NCI-H748 treated with DMSO at 0.1 percent for 48 hours (cell line): ENCODE data around the gene ROR2.

Source experiments
- DNase-seq: peaks from one replicate; lab custom pipeline; 2025; lab: John Stamatoyannopoulos, UW

Gene ROR2

DNA sequence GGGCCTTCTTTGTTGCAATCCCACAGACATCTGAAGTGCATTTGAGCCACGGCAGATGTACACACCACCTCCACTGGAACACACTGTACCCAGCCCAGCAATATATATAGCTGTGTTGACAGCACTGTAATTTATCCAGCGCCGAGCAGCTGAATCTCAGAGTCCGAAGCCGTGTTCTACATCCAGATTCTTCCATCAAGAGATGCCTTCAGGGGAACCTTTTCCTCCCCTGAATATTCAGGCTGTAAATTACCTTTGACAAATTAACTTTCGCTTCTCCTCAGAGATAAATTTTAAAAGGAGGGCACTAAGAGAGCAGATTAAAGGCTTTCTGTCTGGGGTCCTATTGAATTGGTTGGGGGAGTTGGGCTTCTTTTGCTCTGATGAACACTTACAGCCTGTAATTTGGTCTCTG lies 76.4 kb downstream of the ROR2 start:
- no peak for DNase-seq

DNA sequence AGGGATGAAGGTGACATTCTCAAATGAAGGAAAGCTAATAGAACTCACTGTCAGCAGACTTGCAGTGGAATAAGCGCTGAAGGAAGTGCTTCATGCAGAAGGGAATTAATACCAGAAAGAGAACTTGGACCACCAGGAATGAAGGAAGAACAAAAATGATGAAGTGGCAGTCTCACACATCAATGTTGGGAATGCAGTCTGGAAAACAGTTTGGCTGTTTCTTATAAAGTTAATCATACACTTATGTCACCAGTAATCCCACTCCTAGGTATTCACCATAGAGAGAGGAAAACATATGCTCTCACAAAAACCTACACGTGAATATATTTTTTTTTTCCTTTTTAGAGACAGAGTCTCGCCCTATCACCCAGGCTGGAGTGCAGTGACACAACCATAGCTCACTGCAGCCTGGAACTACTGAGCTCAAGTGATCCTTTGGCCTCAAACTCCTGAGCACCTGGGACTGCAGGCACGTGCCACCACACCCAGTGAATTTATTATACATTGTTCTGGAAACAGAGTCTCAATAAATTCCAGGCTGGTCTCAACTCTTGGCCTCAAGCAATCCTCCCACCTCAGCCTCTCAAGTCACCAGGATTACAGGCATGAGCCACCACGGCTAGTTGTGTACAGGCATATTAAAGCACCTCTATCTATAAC lies 81.2 kb downstream of the ROR2 start:
- DNase-seq = no peak

DNA sequence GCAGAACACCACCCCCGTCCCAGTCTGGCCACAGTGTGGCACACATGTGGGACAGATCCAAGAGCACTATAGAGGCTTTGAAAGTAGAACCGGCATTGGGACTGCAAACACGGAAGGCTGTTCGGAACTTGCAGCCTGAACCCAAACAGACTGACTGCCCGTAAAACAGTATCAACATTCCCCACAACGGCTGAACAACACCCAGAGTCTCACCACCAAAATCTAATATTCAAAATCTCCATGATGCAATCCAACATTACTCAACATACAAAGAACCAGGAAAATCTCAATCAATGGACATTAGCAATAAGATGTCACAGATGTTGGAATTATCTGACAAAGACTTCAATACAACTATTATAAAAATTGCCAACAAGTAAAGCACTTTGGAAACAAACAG lies 82.3 kb downstream of the ROR2 start:
- no peak for DNase-seq

DNA sequence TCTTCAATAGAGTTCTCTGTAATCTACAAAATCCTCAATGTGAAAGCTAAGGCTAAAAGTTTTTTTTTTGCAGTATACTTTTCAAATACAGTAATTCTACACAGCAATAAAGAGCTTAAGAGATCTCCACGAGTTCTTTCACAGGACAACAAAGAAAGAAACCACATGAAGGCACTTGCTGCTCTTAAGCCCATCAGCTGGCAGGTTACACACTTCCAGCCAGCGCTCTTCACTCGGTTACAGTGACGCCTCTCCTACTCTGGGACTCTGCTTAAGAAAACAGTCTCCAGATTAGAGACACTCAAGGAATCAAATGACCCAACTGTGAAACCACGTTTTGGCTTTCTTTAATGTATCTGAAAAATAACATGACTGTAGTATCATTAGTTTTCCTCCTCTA lies 85.0 kb downstream of the ROR2 start:
- no peak for DNase-seq

DNA sequence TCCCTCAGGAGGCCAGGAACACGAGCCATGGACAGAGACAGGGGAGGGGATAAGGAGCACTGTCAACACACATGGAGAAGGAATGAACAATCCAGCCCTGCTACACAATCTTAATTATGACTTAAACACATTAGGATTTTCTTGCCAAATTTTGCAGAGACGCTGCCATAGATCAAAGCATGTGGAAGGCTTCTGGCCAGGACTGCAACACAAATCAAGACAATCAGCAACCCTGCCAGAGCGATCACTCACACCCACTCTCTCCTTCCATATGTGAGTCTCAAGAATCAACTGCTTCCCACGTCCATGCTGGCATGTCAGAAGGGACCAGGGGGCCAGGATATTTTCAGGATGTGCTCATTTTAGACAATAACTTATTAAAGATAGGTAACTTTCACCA lies 85.6 kb downstream of the ROR2 start:
- DNase-seq = no peak

DNA sequence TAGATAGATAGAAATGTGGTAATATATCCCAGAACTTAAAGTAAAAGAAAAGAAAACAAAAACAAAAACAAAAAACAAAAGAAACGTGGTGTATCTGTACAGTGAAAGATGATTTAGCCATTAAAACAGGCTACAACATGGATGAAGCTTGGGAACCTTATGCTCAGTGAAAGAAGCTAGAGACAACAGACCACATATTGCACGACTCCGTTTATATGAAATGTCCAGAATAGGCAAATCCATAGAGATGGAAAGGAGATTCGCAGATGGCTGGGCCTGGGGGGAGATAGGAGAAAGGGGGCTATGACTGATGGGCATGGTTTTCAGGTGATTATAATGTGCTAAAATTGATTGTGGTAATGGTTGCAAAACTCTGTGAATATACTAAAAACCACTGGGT lies 86.6 kb downstream of the ROR2 start:
- DNase-seq = no peak

DNA sequence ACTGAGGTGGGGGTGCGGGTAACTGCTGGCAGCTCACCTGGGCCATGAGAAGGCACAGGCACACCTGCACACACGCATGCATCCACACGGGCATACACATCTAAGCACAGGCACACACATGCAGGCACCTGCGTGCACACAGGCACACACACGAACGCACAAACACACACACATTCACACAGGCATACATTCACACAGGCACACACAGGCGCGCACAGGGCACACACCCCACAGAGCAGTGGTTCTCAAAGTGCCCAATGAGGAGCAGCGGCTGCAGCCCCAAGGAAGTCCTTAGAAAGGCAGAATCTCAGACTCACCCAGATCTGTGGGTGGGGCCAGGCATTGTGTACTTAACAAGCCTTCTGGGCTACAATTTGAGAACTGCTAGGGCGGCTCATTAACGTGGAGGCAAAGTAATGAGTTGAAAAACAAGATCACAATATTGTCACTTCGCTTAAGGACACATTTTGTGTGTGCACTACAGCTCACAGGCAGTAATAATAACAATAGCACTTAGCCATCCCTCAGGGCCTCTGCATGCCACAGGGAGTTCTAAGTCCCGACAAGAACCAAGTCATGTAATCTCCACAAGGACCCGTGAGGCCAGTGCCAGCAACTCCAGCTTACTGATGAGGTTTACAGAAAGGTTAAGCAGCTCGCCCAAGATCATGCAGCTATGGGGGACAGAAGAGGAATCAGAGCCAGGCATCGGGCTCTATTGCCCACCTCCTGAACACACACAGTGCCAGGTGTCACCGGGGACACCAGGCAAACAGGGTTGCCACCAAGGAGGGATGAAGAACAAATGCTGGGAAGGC lies 91.6 kb downstream of the ROR2 start:
- no peak for DNase-seq

DNA sequence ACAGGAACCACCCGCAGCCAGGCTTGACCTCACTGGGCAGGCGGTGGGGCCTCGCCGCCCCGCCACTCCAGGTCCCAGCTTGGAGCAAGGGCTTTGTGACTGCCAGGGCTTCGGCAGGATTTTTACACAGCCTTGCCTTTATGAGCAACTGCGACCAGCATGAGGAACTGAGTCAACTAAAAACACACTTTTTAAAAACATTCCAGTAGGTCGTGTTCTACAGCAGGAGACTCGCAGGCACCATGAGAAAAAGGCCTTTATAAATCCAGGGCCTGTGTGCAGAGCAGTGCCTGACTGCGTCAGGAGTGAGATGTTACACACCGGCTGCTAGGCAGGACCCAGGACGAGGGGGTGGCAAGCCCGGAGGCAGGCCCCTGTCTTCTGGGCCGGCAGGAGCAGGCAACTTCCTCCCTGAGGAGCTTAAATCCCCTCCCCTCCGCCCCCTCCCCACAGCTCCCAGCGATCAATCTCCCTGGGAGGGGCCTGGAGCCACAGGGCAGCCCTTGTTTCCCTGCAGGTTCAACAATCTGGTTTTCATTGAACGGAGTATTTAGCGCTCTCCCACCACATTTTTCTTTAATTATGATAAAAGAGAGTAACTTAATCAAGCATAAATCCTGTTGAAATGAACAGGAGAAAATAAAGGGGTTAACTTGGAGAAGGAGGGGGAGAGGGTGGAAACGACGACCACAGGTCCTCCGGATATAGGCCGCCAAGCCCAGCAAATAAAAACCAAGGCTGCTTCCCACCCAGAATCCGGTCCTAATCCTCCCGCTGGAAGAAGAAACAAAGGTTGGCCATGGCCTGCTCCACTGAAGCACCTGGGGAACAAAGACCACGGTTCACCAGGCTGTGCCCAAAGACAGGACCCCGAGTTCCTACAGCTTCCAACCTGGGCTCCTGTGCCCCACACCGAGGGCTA lies 92.5 kb downstream of the ROR2 start:
- no peak for DNase-seq

DNA sequence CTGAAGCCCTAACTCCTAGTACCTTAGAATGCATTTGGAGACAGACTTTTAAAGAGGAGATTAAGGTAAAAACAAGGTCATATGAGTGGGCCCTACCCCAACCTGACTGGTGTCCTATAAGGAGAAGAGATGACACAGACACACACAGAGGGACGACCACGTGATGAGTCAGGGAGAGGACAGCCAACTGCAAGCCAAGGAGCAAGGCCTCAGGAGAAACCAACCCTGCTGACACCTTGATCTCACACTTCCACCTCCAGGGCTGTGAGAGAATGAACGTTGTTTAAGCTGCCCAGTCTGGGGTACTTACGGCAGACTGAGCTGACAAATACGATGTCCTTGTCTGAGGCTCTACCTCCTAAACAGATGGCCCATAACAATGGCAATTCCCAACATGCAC lies 93.6 kb downstream of the ROR2 start:
- DNase-seq = no peak

DNA sequence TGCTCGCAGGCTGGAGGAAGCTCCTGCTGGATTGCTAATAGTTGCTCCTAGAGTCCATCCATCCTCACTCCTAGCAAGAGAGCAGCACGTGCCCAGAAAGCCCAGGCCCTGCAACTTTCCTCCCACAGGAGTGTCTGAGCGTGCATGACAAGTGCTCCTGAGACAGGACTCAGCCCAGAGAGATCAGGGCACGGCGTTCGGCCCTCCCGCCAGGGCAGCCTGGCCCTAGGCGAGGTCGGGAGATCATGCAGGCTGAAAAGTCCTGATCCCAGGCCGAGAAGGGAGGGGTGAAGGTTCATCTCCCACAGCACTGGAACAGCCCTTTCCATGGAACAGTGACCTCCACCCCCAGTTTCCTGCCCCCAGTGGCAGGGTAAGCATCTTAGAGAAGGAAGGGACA lies 94.8 kb downstream of the ROR2 start:
- DNase-seq = no peak

DNA sequence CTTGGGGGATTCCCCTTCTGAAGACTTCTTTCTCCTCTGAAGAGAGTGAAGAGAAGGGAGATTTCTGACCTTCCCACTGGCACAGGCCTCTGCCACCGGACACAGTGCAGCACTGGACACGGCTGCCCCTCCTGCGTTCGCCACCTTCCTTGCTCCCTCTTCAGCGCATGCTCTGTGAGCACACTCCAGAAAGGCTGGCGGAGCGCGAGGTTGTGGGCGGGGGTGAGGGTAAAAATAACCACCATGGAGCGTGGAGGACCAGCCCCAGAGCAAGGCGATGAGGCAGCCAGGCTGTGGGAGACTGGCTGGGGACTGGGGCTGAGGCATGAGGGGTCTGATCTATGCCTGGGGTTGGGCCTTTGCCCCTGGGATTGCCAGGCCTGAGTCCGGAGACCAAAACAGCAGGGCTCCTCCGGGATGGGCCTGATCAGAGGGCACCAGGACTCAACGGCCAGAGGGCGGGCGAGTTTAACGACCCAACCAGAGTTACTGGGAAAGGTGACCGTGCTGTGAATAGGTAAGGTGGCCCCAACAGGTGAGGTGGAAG lies 97.2 kb downstream of the ROR2 start:
- no peak for DNase-seq

DNA sequence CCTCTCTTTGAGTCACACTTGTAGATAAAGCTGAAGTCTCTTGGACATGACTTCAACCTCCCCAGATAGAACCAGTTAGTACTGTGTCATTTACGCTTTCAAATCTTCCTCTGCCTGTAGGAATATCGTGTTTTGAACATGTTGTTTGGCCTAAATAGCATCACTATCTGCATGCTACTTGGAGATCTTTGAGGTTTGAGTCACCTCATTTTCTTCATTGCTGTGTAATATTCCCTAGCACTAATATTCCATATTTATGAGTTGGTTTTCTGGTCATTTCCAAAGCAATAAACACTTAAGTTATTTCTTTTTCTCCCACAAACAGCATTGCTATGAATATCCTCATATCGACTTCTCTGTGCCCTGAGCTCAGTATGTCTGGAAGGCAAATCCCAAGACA lies 100.3 kb downstream of the ROR2 start:
- no peak for DNase-seq

DNA sequence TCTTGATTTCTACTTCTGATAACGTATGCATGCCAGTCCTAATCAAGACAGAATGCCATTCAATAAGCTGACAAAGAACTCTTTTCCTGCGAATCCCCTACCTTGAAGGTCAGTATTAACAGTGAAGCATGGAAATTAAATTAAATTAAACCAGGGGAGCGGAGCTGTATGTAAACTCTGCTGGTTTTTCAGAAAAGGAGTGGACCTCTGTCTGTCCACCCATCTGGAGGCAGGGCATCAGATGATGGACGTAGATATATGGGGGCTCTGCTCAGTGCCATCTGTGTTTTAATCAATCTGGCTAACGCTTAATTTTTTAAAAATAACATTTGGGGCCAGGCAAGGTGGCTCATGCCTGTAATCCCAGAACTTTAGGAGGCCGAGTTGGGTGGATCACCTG lies 101.9 kb downstream of the ROR2 start:
- DNase-seq = no peak

DNA sequence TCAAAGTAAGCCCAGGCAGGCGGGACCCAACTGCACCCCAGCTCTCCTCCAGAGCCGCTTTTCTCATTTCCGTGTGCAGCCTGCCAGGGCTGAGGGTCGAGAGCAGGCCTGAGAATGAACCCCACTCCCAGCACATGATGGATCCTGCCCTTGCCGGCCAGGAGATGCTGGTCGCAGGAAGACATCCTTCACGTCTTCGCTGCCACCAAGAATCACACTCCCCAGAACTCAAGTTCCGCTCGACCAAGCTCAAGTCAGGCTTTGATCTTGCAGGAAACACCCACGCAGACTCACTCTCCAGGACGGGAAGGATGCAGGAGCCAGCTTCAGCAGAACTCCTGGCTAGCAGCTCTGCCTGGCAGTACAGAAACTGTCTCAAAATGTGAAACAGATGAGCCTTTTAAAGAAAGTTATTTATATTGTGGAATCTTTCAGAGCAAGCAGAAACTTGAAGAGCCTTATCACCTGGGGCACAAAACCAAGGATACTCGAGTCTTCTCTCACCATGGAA lies 102.4 kb downstream of the ROR2 start:
- DNase-seq = no peak

DNA sequence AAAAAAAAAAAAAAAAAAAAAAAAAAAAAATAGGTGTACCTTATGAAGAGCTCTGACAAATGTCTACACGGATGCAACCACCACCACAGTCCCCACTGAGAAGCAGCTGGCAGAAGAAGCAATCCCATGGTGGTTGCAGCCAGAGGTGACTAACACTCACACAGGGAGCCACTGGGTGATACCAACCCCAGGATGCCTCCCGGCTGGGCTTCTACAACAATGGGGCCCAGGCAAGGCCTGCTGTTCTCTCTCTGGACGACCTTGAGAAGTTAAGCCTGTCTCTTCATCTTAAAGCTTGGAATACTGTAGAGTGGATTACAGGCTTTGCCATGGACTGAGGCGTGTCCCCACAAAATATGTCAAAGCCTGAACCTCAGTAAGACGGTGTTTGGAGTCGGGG lies 104.1 kb downstream of the ROR2 start:
- no peak for DNase-seq

DNA sequence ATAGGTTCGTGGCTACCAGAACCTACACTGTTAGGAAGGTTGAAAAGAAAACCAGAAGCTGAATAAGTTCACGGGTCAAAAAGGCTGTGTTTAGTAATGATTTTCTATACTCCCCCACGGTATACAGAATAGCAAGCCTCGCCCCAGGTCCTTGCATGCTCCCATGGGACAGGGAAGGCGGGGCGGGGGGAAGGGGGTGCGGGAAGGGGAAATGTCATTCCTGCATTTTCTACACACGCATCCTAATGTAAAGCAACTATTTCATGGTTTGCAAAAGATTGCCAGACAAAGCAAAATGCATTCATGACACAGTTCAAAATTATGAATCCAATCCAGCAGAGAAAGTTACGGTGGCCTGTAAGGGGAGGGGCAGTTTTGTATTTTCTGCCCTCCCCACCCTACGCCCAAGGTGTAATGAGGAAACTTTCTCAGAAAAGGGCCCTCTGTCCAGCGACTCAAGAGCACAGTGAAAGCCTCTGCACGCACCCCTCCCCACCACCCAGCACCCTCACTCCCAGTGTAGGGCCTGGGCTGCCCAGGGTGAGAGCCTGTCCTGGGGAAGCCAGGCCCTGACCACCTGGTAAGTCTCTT lies 105.2 kb downstream of the ROR2 start:
- DNase-seq = no peak

DNA sequence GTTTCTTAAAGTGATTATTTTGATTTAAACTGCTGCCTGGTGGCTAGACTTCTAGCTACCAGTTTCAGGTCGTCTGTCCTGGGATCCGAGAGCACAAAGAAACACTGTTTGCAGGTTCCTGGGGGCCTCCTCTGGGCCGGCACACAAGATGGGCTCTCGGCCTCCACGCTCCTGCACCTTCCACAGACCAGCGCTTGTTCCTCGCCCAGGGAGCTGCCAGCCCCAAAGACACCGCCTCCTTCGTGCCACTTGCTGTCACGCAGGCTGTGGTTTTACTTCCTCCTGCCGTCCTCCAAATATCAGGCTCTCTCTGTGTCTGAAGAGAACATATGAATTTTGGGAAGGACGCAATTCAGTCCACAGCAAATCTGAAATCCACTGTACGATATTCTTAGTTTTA lies 105.8 kb downstream of the ROR2 start:
- DNase-seq = no peak

DNA sequence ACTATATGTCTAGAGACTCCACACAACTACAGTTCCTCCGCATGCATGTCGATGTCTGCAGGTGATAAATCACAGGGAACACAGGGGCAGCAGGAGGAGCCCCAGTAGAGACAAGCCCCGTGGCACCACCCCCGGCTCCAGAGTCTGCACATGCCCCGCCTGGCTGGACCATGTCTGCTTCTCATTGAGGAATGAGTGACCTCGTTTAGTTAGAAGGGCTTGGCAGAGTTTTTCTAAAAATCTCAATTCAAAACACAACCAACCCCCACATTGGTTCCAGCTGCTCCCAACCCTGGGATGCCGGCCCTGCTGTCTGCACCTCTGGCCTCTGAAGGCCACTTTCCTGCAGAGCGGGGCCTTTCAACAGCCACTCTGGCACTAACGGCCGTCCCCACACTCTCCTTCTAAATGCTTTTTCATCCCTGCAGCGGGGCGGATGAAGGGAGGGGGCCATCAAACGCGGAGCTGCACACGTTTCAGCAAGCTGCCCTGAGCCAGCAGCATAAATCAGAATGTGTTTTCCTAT lies 106.3 kb downstream of the ROR2 start:
- no peak for DNase-seq

DNA sequence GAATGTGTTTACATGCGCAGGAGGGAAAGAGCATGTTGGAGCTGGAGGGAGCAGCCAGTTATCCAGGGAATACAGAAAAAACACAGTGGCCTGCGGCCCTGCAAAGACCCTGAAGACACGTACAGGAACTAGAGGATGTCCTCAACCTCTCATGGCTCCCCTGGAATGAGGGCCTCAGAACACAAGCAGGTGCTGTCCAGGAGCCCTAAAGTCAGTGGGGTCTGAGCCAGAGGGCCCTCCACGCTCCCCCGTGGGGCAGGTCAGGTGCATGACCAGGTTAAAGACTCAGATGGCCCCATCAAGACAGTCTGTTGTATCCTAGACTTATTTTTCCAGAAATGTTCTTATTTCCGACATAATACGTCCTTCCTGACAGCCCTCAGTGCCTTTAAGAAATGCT lies 106.9 kb downstream of the ROR2 start:
- no peak for DNase-seq

DNA sequence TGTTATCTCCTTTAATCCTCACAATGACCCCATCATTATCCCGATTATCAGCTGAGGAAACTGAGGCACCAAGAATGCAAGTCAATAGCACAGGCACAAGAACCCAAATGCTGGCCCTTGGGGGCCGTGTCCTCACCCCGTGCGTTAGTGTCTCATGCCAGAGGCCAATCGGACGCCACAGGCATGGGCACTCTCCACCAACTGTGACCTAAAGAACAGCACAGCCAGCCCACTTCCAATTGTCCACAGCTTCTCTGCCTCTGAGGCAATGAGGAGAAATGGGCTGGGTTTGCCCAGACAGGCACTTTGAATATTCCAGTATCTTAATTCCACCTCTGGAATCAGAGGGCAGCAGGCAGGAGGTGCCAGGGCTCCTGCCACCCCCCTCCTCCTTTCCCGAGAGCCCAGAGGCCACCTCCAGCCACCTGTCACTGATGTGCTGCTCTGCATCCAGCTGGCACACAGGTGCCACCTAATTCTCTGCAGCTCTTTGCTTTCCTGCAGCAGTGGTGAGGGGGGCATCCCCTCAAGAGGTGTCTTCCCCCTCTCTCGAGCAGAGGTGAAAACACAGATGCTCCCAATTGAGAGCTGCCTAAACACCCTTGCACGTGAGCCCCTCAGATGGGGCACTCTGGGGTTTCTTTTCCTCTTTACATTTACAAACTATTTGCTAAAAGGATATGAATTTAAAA lies 107.5 kb downstream of the ROR2 start:
- DNase-seq = no peak

DNA sequence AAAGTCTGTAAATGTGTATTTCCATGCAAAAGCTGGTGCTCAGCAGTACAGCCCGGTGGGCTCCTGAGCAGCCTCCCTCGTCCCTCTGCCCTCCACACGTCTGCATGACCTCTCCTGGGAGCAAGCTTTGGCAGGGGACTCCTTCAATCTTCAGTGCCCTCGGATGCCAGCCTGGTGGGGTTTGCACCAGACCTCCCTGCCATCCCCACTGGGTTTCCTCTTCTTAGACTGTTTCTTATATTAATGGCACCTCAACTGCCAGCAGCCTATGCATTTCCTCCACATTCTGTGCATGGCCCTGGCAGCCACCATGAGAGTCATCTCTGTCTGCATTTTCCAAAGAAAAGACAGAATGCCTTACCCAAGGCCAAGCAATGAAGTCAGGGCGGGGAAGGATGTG lies 108.4 kb downstream of the ROR2 start:
- DNase-seq = no peak
